ENCODE data around the gene ELMO1. TPM values are rescaled to one million over a fixed set of nuclear protein-coding genes. Genes with fewer than 3 reads are reported as not detected.

ELMO1 gene
- total and polyA plus RNA-seq, 10 of the 15 experiments (the other 5 are each of a cell fraction or from before 2014, with no cell fraction given) = 22.6 to 85.9 (median 56.6) TPM

- intact Hi-C loops (cut with micrococcal nuclease; ENCODE audit: unreplicated experiment) (no loop called here), in situ Hi-C loops (cut with MboI) (no loop called here)
- RAD21 ChIA-PET (ENCODE audit: unreplicated experiment) = no interaction called here
- DNase-seq (ENCODE audit: low read depth, low spot score) (no peak), FAIRE-seq (no peak), ATAC-seq (peak; percentile 61)
- no peak overlapping the region for H3K27ac ChIP-seq (ENCODE audit: control insufficient read depth, insufficient read depth)
- H3K4me1 ChIP-seq (ENCODE audit: control insufficient read depth, insufficient read depth, low read length) = no peaks in the 10 kb centered on the region
- WGBS (ENCODE audit: insufficient coverage, insufficient replicate concordance, low lambda C conversion rate, missing lambda C conversion rate) = 1% methylated on average over 3 of the region's 3 CpGs
- TF ChIP-seq ZNF274 (IDR thresholded peaks at IDR 0.05; ENCODE audit: insufficient read depth, insufficient read length) (no peak), PBX3 (IDR thresholded peaks at IDR 0.05; ENCODE audit: insufficient replicate concordance, low read depth, low read length) (no peak), JUNB (IDR thresholded peaks at IDR 0.05) (peak; percentile 60), POLR2AphosphoS5 (IDR thresholded peaks at IDR 0.05; ENCODE audit: low read length) (no peak), ZNF622 (IDR thresholded peaks at IDR 0.05) (no peak), RFX5 (IDR thresholded peaks at IDR 0.05; ENCODE audit: low read depth, low read length) (no peak), RELB (IDR thresholded peaks at IDR 0.05; ENCODE audit: low read depth) (no peak), MEF2B (IDR thresholded peaks at IDR 0.05; ENCODE audit: partially characterized antibody, poor library complexity, severe bottlenecking) (no peak)
- POLR2A ChIA-PET = no interaction called here
- H4K20me1 ChIP-seq (ENCODE audit: control insufficient read depth, insufficient read depth) = no peaks in the 10 kb centered on the region
- SMC1A ChIA-PET (ENCODE audit: uncharacterized antibody, unreplicated experiment) = interaction anchor here (0.7 kb wide), 1 partner anchor 258 kb away, joined by 3 read pairs; no protein-coding TSS in a partner anchor
- H3K4me2 ChIP-seq (ENCODE audit: control insufficient read depth, insufficient read depth) = no peak overlapping the region
- peak overlapping the region; percentile 43; the same call in 1 of the 2 replicates for H2AFZ ChIP-seq (ENCODE audit: control insufficient read depth, low read depth, low read length)
- CTCF ChIA-PET = no interaction called here
- no peak overlapping the region for H3K9ac ChIP-seq (ENCODE audit: control insufficient read depth, insufficient read depth, low read length)
- H3K79me2 ChIP-seq (ENCODE audit: control insufficient read depth, insufficient read depth, low read length) = no peaks in the 10 kb centered on the region
- no peak overlapping the region for H3K4me3 ChIP-seq
- H3K36me3 ChIP-seq (ENCODE audit: control insufficient read depth in 2 of 2, insufficient read depth in 2 of 2, low read length in 1 of 2) = no peaks in the 10 kb centered on the region
- H3K27me3 ChIP-seq (replicated peaks in 1 of 2; ENCODE audit: control insufficient read depth in 2 of 2, insufficient read depth in 2 of 2, low read length in 1 of 2) = no peaks in the 10 kb centered on the region; a peak in 1 of 4 replicates
- no TSS peak for BruUV-seq (replicated peaks)
- no peaks in the 10 kb centered on the region for H3K9me3 ChIP-seq (replicated peaks; ENCODE audit: control insufficient read depth, insufficient read depth, low read length)
Observed at GRCh38 chr7:37467002-37467401, 18.3 kb upstream of the ELMO1 start.

Data from GM12878 (cell line).